Vagina (tissue), 2 donors: ENCODE results near the gene ERN1. TPM values are rescaled to one million over a fixed set of nuclear protein-coding genes. Genes with fewer than 3 reads are reported as not detected.
A peak's percentile ranks its signal among the peaks of the same experiment; 100 is the strongest.

ENCODE experiments used
- DNase-seq, 2 donors: peaks; one replicate each; pipeline ENCODE4 v3.0.0-alpha.2; 2017; ENCODE audit errors: extremely low spot score in 2 of 2
- H3K27ac ChIP-seq: fragments of 200-600 bp; sonication (generic); one replicate; pipeline ENCODE4 v1.5.1; 2019
- H3K27me3 ChIP-seq: fragments of 200-600 bp; sonication (generic); one replicate; pipeline ENCODE4 v1.5.1; 2019
- H3K36me3 ChIP-seq, 2 donors: fragments of 200-600 bp; sonication (generic); one replicate each; pipeline ENCODE4 v1.5.1; 2017 to 2019
- H3K4me1 ChIP-seq: fragments of 200-600 bp; sonication (generic); one replicate; pipeline ENCODE4 v1.5.1; 2019
- H3K4me3 ChIP-seq, 2 donors: fragments of 200-600 bp; sonication (generic); 1 replicate in 1 of 2; 2 replicates in 1 of 2; pipeline ENCODE4 v1.5.1; 2016 to 2019
- H3K9me3 ChIP-seq: fragments of 200-600 bp; sonication (generic); one replicate; pipeline ENCODE4 v1.5.1; 2019
- CTCF ChIP-seq, 3 experiments: fragments of 450-650 bp in 2 of 3; fragments of 200-600 bp in 1 of 3; sonication (generic) in 1 of 3; IDR thresholded peaks; one replicate each; pipeline ENCODE4 v1.5.1; 2017 to 2019; ENCODE audit warnings: antibody characterized with exemption in 3 of 3, mild to moderate bottlenecking in 2 of 3, moderate library complexity in 2 of 3
- POLR2A ChIP-seq, 2 donors: fragments of 450-650 bp; IDR thresholded peaks; one replicate each; pipeline ENCODE4 v1.6.1; 2017; ENCODE audit warnings: antibody characterized with exemption in 2 of 2, mild to moderate bottlenecking in 2 of 2, moderate library complexity in 2 of 2
- POLR2AphosphoS5 ChIP-seq, 2 donors: sonication (generic); formaldehyde crosslinking; IDR thresholded peaks; one replicate each; pipeline ENCODE4 v1.9.0; 2017; ENCODE audit warnings: antibody characterized with exemption in 2 of 2, mild to moderate bottlenecking in 2 of 2, low read depth in 1 of 2; ENCODE audit not compliant: insufficient read depth in 1 of 2
- intact Hi-C: fragments of 100-400 bp; cut with DNase I; formaldehyde crosslinking; loops from one replicate; pipeline ENCODE4 v1.15.1; 2023
- total RNA-seq: library from RNA; depleted of rRNA; stranded (reverse); fragments of >200 nt; gene quantifications from one replicate; pipeline ENCODE4 v1.2.3, GENCODE V29; 2016

Gene ERN1
- total RNA-seq, 1 donor from 2014 or later: 31.4 TPM

GRCh38 chr17:64074704-64075426 is 55.1 kb downstream of the ERN1 start:
- no peak overlapping the region for H3K4me3 ChIP-seq
- intact Hi-C loops: no loop called here
- H3K27ac ChIP-seq: peak overlapping the region; percentile 74
- DNase-seq: no peak
- H3K9me3 ChIP-seq: no peaks in the 10 kb centered on the region
- H3K36me3 ChIP-seq: peaks cover 0 to 34% of the 10 kb centered on the region in 2 donors
- H3K4me1 ChIP-seq: peaks cover 36% of the 10 kb centered on the region
- no peaks in the 10 kb centered on the region for H3K27me3 ChIP-seq
- TF ChIP-seq POLR2AphosphoS5 (IDR thresholded peaks at IDR 0.05; ENCODE audit: insufficient read depth in 1 of 2, low read depth in 1 of 2) (peak; percentile 7 to 53), CTCF (IDR thresholded peaks at IDR 0.05) (no peak)

- intact Hi-C loops: no loop called here
- no peak overlapping the region for H3K4me3 ChIP-seq
- H3K4me1 ChIP-seq: peaks cover 36% of the 10 kb centered on the region
- H3K36me3 ChIP-seq: peaks cover 0 to 38% of the 10 kb centered on the region in 2 donors
- H3K27me3 ChIP-seq: no peaks in the 10 kb centered on the region
- no peak for DNase-seq
- peak overlapping the region; percentile 74 for H3K27ac ChIP-seq
- TF ChIP-seq POLR2AphosphoS5 (IDR thresholded peaks at IDR 0.05; ENCODE audit: insufficient read depth in 1 of 2, low read depth in 1 of 2) (no peak), POLR2A (IDR thresholded peaks at IDR 0.05) (no peak), CTCF (IDR thresholded peaks at IDR 0.05) (no peak)
- H3K9me3 ChIP-seq: peaks cover 5% of the 10 kb centered on the region
Measured at GRCh38 chr17:64073771-64074703, 55.9 kb downstream of the ERN1 start.

GRCh38 chr17:64071111-64071510 is 58.8 kb downstream of the ERN1 start:
- Histone ChIP-seq H3K27ac (no peak overlapping the region), H3K4me1 (peaks cover 24% of the 10 kb centered on the region), H3K9me3 (peaks cover 7% of the 10 kb centered on the region), H3K4me3 (no peak overlapping the region), H3K36me3 (peaks cover 0 to 47% of the 10 kb centered on the region in 2 donors), H3K27me3 (no peaks in the 10 kb centered on the region)
- TF ChIP-seq CTCF (IDR thresholded peaks at IDR 0.05) (no peak), POLR2AphosphoS5 (IDR thresholded peaks at IDR 0.05; ENCODE audit: insufficient read depth in 1 of 2, low read depth in 1 of 2) (no peak), POLR2A (IDR thresholded peaks at IDR 0.05) (no peak)
- intact Hi-C loops: no loop called here
- DNase-seq: no peak

GRCh38 chr17:64070213-64070612 is 59.7 kb downstream of the ERN1 start:
- peaks cover 0 to 47% of the 10 kb centered on the region in 2 donors for H3K36me3 ChIP-seq
- no peaks in the 10 kb centered on the region for H3K27me3 ChIP-seq
- peaks cover 15% of the 10 kb centered on the region for H3K4me1 ChIP-seq
- DNase-seq: no peak
- intact Hi-C loops: no loop called here
- TF ChIP-seq POLR2A (IDR thresholded peaks at IDR 0.05) (no peak), POLR2AphosphoS5 (IDR thresholded peaks at IDR 0.05; ENCODE audit: insufficient read depth in 1 of 2, low read depth in 1 of 2) (no peak), CTCF (IDR thresholded peaks at IDR 0.05) (no peak)
- no peak overlapping the region for H3K4me3 ChIP-seq
- no peak overlapping the region for H3K27ac ChIP-seq
- peaks cover 7% of the 10 kb centered on the region for H3K9me3 ChIP-seq
